ENCODE results near the gene TTLL9. TPM values are rescaled to one million over a fixed set of nuclear protein-coding genes. Genes with fewer than 3 reads are reported as not detected.
"Not testable (repeated sequence)": the region's sequence is repeated elsewhere in the genome, so short reads cannot be mapped to it uniquely, and the experiment has no call there.

The TTLL9 gene
- total and polyA plus RNA-seq, 10 of the 15 experiments (the other 5 are each of a cell fraction or from before 2014, with no cell fraction given): 0.03 to 0.77 (median 0.11) TPM; not detected in 2

DNA sequence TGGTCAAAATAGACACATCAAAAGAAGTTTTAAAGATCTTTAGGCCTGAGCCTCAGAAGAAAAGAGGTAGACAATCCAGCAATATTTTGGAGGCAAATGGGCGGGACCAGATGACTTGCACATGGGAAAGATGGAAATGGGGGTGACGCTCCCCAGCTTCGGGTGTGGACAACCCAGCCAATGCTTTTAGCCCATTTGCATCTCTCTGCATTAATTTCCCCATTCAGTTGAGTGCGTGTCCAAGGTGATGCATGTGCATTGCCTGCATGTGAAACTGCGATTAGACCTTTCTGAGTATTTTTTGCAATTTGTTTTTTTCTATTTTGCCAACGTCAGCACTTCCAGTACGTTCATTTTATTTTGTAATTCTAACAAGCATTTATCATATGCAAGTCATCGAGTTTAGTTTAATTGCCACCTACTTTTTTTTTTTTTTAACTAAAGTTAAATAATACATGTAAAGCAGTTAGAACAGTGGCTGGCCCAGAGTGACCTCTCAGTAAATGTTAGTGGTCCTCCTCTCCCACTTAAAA is 57.3 kb downstream of the TTLL9 start:
- in situ Hi-C loops (cut with MboI) (no loop called here), intact Hi-C loops (cut with micrococcal nuclease; ENCODE audit: unreplicated experiment) (no loop called here)
- CTCF ChIA-PET: no interaction called here
- no peaks in the 10 kb centered on the region for H3K9me3 ChIP-seq (replicated peaks; ENCODE audit: control insufficient read depth, insufficient read depth, low read length)
- H3K4me1 ChIP-seq (ENCODE audit: control insufficient read depth, insufficient read depth, low read length): peaks cover 11% of the 10 kb centered on the region
- no peak overlapping the region for H3K4me2 ChIP-seq (ENCODE audit: control insufficient read depth, insufficient read depth)
- H3K79me2 ChIP-seq (ENCODE audit: control insufficient read depth, insufficient read depth, low read length): no peaks in the 10 kb centered on the region
- H3K36me3 ChIP-seq (ENCODE audit: control insufficient read depth in 2 of 2, insufficient read depth in 2 of 2, low read length in 1 of 2): no peaks in the 10 kb centered on the region
- no peak overlapping the region for H3K27ac ChIP-seq (ENCODE audit: control insufficient read depth, insufficient read depth)
- H3K4me3 ChIP-seq: no peak overlapping the region
- no TSS peak for BruUV-seq (replicated peaks)
- FAIRE-seq (no peak), DNase-seq (ENCODE audit: low read depth, low spot score) (no peak), ATAC-seq (no peak)
- TF ChIP-seq NFIC (IDR thresholded peaks at IDR 0.05; ENCODE audit: low read depth, low read length) (no peak), PAX5 (IDR thresholded peaks at IDR 0.05; ENCODE audit: borderline replicate concordance, low read depth, low read length) (no peak), ASH2L (IDR thresholded peaks at IDR 0.05; ENCODE audit: borderline replicate concordance, low read depth) (no peak), MTA3 (IDR thresholded peaks at IDR 0.05; ENCODE audit: borderline replicate concordance, low read length) (no peak), GATAD2B (conservative IDR thresholded peaks at IDR 0.05; ENCODE audit: low read depth) (no peak)
- 13% methylated on average over 8 of the region's 8 CpGs for WGBS (ENCODE audit: insufficient coverage, insufficient replicate concordance, low lambda C conversion rate, missing lambda C conversion rate)
- SMC1A ChIA-PET (ENCODE audit: uncharacterized antibody, unreplicated experiment): interaction anchor here (1.1 to 1.3 kb wide), 2 partner anchors 12 to 23 kb away, joined by 4 to 6 read pairs; no protein-coding TSS in a partner anchor
- POLR2A ChIA-PET: no interaction called here
- H2AFZ ChIP-seq (ENCODE audit: control insufficient read depth, low read depth, low read length): no peak overlapping the region
- no peak overlapping the region for H3K9ac ChIP-seq (ENCODE audit: control insufficient read depth, insufficient read depth, low read length)
- H4K20me1 ChIP-seq (ENCODE audit: control insufficient read depth, insufficient read depth): no peaks in the 10 kb centered on the region
- RAD21 ChIA-PET (ENCODE audit: unreplicated experiment): interaction anchor here (1.1 kb wide), 1 partner anchor 10 kb away, joined by 7 read pairs; no protein-coding TSS in a partner anchor
- no peaks in the 10 kb centered on the region for H3K27me3 ChIP-seq (replicated peaks in 1 of 2; ENCODE audit: control insufficient read depth in 2 of 2, insufficient read depth in 2 of 2, low read length in 1 of 2)

DNA sequence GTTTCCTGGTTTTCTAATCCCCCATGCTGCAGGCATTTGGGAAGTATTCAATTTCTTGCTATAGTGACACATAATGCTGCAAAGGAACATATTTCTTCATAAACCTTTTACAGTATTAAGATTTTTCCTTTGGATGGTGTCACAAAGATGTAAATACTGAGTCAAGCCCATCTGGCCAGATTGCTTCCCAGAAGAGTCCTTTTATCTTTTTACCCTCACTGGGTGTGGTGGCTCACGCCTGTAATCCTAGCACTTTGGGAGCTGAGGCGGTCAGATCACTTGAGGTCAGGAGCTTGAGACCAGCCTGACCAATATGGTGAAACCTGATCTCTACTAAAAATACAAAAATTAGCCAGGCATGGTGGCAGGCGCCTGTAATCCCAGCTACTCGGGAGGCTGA is 59.2 kb downstream of the TTLL9 start:
- BruUV-seq (replicated peaks); H3K9me3 ChIP-seq (replicated peaks; ENCODE audit: control insufficient read depth, insufficient read depth, low read length); RAD21 ChIA-PET (ENCODE audit: unreplicated experiment); H2AFZ ChIP-seq (ENCODE audit: control insufficient read depth, low read depth, low read length); H4K20me1 ChIP-seq (ENCODE audit: control insufficient read depth, insufficient read depth); H3K4me2 ChIP-seq (ENCODE audit: control insufficient read depth, insufficient read depth); intact Hi-C loops (cut with micrococcal nuclease; ENCODE audit: unreplicated experiment); H3K36me3 ChIP-seq (ENCODE audit: control insufficient read depth in 2 of 2, insufficient read depth in 2 of 2, low read length in 1 of 2); ATAC-seq; in situ Hi-C loops (cut with MboI); H3K27ac ChIP-seq (ENCODE audit: control insufficient read depth, insufficient read depth); H3K27me3 ChIP-seq (replicated peaks in 1 of 2; ENCODE audit: control insufficient read depth in 2 of 2, insufficient read depth in 2 of 2, low read length in 1 of 2); H3K4me1 ChIP-seq (ENCODE audit: control insufficient read depth, insufficient read depth, low read length); H3K9ac ChIP-seq (ENCODE audit: control insufficient read depth, insufficient read depth, low read length); H3K4me3 ChIP-seq; H3K79me2 ChIP-seq (ENCODE audit: control insufficient read depth, insufficient read depth, low read length); FAIRE-seq; DNase-seq (ENCODE audit: low read depth, low spot score): not testable (repeated sequence)
- ChIA-PET CTCF (interaction anchor here (0.8 to 2.6 kb wide), 3 partner anchors 23 to 77 kb away, joined by 3 to 14 read pairs (median 3); partner anchors contain the start of gene PDRG1), POLR2A (interaction anchor here (1.2 kb wide), 1 partner anchor 9 kb away, joined by 3 read pairs; no protein-coding TSS in a partner anchor), SMC1A (ENCODE audit: uncharacterized antibody, unreplicated experiment) (interaction anchor here (0.9 to 1.8 kb wide), 5 partner anchors 11 to 75 kb away, joined by 3 to 5 read pairs (median 4); partner anchors contain the start of gene PDRG1)
- WGBS (ENCODE audit: insufficient coverage, insufficient replicate concordance, low lambda C conversion rate, missing lambda C conversion rate): 67% methylated on average over 4 of the region's 4 CpGs
